SK-N-SH treated with all-trans-retinoic acid at 6 μM for 48 hours (cell line): ENCODE data around the gene ZBTB40.

Experiments used
- ATAC-seq: fragments of 200-7000 bp; cut with Tn5 transposase; 3 replicates; pipeline ENCODE4 v1.9.1; 2020; ENCODE audit warnings: mild to moderate bottlenecking, moderate library complexity
- ARNTL ChIP-seq: fragments of 450-650 bp; formaldehyde crosslinking; IDR thresholded peaks from 2 replicates; pipeline ENCODE4 v1.5.0; 2020; ENCODE audit warnings: low read depth, mild to moderate bottlenecking, moderate library complexity, borderline replicate concordance
- BACH2 ChIP-seq: fragments of 250-450 bp; sonication (Bioruptor Pico); IDR thresholded peaks from 2 replicates; pipeline ENCODE4 v1.9.0; 2021; ENCODE audit warnings: mild to moderate bottlenecking, borderline replicate concordance
- CSDC2 ChIP-seq: fragments of 250-450 bp; sonication (Bioruptor Pico); IDR thresholded peaks from 2 replicates; pipeline ENCODE4 v1.5.0; 2020; ENCODE audit warnings: mild to moderate bottlenecking, moderate library complexity
- ESRRG ChIP-seq: fragments of 250-450 bp; sonication (Bioruptor Pico); IDR thresholded peaks from 2 replicates; pipeline ENCODE4 v1.6.1; 2021; ENCODE audit warnings: mild to moderate bottlenecking
- GLIS3 ChIP-seq: fragments of 250-450 bp; sonication (Bioruptor Pico); IDR thresholded peaks from 2 replicates; pipeline ENCODE4 v1.5.0; 2020; ENCODE audit warnings: mild to moderate bottlenecking, moderate library complexity
- ISL1 ChIP-seq: fragments of 250-450 bp; sonication (Bioruptor Pico); IDR thresholded peaks from 2 replicates; pipeline ENCODE4 v2.1.2; 2022; ENCODE audit warnings: mild to moderate bottlenecking, moderate library complexity
- OSR1 ChIP-seq: fragments of 250-450 bp; sonication (Bioruptor Pico); IDR thresholded peaks from 2 replicates; pipeline ENCODE4 v1.8.0; 2022; ENCODE audit warnings: moderate library complexity, mild to moderate bottlenecking, inconsistent platforms
- PPARA ChIP-seq: fragments of 250-450 bp; sonication (Bioruptor Pico); IDR thresholded peaks from 2 replicates; pipeline ENCODE4 v1.5.0; 2020; ENCODE audit warnings: mild to moderate bottlenecking, borderline replicate concordance
- RARB ChIP-seq: fragments of 250-450 bp; sonication (Bioruptor Pico); IDR thresholded peaks from 2 replicates; pipeline ENCODE4 v1.8.0; 2021; ENCODE audit warnings: mild to moderate bottlenecking, moderate library complexity
- SNAI2 ChIP-seq: fragments of 250-450 bp; sonication (Bioruptor Pico); IDR thresholded peaks from 2 replicates; pipeline ENCODE4 v1.5.0; 2020; ENCODE audit warnings: mild to moderate bottlenecking, moderate library complexity
- TCF4 ChIP-seq: fragments of 250-450 bp; sonication (Bioruptor Pico); IDR thresholded peaks from 2 replicates; pipeline ENCODE4 v1.8.0; 2021; ENCODE audit warnings: mild to moderate bottlenecking, moderate library complexity, borderline replicate concordance
- TOX ChIP-seq: fragments of 250-450 bp; sonication (Bioruptor Pico); IDR thresholded peaks from 2 replicates; pipeline ENCODE4 v1.8.0; 2021; ENCODE audit warnings: mild to moderate bottlenecking, moderate library complexity, borderline replicate concordance
- ZFP3 ChIP-seq: fragments of 250-450 bp; sonication (Bioruptor Pico); IDR thresholded peaks from 2 replicates; pipeline ENCODE4 v1.5.0; 2020; ENCODE audit warnings: mild to moderate bottlenecking, moderate library complexity
- ZFP30 ChIP-seq: fragments of 450-650 bp; formaldehyde crosslinking; IDR thresholded peaks from 2 replicates; pipeline ENCODE4 v1.5.0; 2022; ENCODE audit warnings: mild to moderate bottlenecking, moderate library complexity
- ZNF70 ChIP-seq: fragments of 450-650 bp; formaldehyde crosslinking; IDR thresholded peaks from 2 replicates; pipeline ENCODE4 v1.5.0; 2020; ENCODE audit warnings: mild to moderate bottlenecking, moderate library complexity
- TF ChIP-seq, protein P1 (sequence below): fragments of 250-450 bp; sonication (Bioruptor Pico); IDR thresholded peaks from 2 replicates; pipeline ENCODE4 v1.8.0; 2021; ENCODE audit warnings: low read depth, mild to moderate bottlenecking, moderate library complexity, borderline replicate concordance
- TF ChIP-seq, protein P2 (sequence below): fragments of 250-450 bp; sonication (Bioruptor Pico); IDR thresholded peaks from 2 replicates; pipeline ENCODE4 v1.5.1; 2020; ENCODE audit warnings: low read depth, mild to moderate bottlenecking, moderate library complexity
- TF ChIP-seq, protein P3 (sequence below): fragments of 250-450 bp; sonication (Bioruptor Pico); IDR thresholded peaks from 2 replicates; pipeline ENCODE4 v1.5.0; 2020; ENCODE audit warnings: mild to moderate bottlenecking, moderate library complexity

ZBTB40 gene

DNA sequence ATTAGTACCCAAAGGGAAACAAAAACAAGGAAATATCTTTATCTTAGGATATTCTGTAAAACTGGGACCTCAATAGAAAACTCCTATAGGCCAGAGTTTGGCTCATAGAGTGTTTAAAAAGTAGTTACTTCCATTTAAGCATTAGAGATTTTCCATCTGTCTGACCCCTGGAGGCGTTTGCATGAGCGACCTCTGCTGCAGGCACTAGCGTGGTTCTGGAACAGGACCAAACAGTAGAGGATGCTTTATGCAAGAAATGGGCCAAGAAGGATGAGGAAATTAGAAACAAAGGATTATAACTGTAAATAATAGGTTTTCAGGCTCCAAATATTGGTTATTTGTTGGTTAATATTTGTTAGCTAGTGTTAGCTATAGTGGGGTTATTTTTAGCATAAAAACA lies 5.7 kb downstream of the ZBTB40 start:
- ATAC-seq: no peak

DNA sequence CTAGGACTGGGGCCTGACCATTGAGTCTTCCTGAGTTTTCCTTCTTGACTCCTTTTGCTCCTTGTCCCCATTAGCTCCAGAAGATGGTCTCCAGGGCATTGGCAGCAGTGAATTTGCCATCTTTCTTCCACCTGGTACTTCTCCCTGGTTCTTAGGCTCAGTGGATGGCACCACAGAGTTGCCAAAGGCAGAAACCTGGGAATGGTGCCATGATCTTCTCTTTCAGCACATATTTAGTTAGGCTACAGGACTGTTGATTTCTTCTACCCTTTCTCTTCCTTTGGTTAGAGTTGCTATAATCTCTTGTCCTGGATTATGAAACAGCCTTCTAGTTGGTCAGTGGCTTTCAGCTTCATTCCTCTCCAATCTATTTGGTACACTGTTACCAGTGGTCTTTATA lies 6.2 kb downstream of the ZBTB40 start:
- ATAC-seq: no peak
- no peak for TF ChIP-seq TCF4 (CRISPR knock-in tag)
- TF ChIP-seq, protein P1, sequence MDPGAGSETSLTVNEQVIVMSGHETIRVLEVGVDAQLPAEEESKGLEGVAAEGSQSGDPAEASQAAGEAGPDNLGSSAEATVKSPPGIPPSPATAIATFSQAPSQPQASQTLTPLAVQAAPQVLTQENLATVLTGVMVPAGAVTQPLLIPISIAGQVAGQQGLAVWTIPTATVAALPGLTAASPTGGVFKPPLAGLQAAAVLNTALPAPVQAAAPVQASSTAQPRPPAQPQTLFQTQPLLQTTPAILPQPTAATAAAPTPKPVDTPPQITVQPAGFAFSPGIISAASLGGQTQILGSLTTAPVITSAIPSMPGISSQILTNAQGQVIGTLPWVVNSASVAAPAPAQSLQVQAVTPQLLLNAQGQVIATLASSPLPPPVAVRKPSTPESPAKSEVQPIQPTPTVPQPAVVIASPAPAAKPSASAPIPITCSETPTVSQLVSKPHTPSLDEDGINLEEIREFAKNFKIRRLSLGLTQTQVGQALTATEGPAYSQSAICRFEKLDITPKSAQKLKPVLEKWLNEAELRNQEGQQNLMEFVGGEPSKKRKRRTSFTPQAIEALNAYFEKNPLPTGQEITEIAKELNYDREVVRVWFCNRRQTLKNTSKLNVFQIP (CRISPR knock-in tag): no peak
- TF ChIP-seq, protein P2, sequence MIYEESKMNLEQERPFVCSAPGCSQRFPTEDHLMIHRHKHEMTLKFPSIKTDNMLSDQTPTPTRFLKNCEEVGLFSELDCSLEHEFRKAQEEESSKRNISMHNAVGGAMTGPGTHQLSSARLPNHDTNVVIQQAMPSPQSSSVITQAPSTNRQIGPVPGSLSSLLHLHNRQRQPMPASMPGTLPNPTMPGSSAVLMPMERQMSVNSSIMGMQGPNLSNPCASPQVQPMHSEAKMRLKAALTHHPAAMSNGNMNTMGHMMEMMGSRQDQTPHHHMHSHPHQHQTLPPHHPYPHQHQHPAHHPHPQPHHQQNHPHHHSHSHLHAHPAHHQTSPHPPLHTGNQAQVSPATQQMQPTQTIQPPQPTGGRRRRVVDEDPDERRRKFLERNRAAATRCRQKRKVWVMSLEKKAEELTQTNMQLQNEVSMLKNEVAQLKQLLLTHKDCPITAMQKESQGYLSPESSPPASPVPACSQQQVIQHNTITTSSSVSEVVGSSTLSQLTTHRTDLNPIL (CRISPR knock-in tag): no peak
- TF ChIP-seq, protein P3, sequence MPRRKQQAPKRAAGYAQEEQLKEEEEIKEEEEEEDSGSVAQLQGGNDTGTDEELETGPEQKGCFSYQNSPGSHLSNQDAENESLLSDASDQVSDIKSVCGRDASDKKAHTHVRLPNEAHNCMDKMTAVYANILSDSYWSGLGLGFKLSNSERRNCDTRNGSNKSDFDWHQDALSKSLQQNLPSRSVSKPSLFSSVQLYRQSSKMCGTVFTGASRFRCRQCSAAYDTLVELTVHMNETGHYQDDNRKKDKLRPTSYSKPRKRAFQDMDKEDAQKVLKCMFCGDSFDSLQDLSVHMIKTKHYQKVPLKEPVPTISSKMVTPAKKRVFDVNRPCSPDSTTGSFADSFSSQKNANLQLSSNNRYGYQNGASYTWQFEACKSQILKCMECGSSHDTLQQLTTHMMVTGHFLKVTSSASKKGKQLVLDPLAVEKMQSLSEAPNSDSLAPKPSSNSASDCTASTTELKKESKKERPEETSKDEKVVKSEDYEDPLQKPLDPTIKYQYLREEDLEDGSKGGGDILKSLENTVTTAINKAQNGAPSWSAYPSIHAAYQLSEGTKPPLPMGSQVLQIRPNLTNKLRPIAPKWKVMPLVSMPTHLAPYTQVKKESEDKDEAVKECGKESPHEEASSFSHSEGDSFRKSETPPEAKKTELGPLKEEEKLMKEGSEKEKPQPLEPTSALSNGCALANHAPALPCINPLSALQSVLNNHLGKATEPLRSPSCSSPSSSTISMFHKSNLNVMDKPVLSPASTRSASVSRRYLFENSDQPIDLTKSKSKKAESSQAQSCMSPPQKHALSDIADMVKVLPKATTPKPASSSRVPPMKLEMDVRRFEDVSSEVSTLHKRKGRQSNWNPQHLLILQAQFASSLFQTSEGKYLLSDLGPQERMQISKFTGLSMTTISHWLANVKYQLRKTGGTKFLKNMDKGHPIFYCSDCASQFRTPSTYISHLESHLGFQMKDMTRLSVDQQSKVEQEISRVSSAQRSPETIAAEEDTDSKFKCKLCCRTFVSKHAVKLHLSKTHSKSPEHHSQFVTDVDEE (CRISPR knock-in tag): no peak
- TF ChIP-seq ESRRG (CRISPR knock-in tag): no peak
- TF ChIP-seq RARB: no peak
- no peak for TF ChIP-seq CSDC2 (CRISPR knock-in tag)
- TF ChIP-seq BACH2 (CRISPR knock-in tag): no peak
- no peak for TF ChIP-seq ARNTL (CRISPR knock-in tag)
- TF ChIP-seq ISL1 (CRISPR knock-in tag): no peak
- no peak for TF ChIP-seq PPARA (CRISPR knock-in tag)
- TF ChIP-seq GLIS3 (CRISPR knock-in tag): no peak
- TF ChIP-seq TOX (CRISPR knock-in tag): no peak
- no peak for TF ChIP-seq OSR1 (CRISPR knock-in tag)

More for the DNA sequence above, 5.7 kb downstream of the ZBTB40 start:
- no peak for TF ChIP-seq TOX (CRISPR knock-in tag)
- TF ChIP-seq ZNF70: peak; percentile 94

DNA sequence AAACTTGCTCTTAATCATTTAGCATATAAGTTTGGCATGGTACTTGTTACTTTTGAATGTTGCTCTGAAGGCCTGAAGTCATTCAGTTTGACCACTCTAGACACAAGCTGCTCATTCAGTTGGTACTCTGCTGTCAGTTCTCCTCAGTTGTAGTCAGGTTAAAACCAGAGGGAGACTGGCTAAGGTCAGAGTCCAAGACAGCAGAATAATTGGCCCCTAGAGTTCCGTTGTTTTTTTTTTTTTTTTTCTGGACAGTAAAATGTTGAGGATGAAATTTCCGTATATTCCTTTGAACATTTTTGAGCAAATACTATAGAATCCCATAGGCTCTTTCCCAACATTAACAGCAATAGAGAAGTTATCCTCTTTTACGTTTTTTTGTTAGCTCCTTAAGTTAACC lies 9.4 kb downstream of the ZBTB40 start:
- TF ChIP-seq ZFP3 (CRISPR knock-in tag) (no peak), ZNF70 (no peak), GLIS3 (CRISPR knock-in tag) (no peak), BACH2 (CRISPR knock-in tag) (no peak)
- TF ChIP-seq, protein P1 (CRISPR knock-in tag): no peak
- ATAC-seq: no peak

DNA sequence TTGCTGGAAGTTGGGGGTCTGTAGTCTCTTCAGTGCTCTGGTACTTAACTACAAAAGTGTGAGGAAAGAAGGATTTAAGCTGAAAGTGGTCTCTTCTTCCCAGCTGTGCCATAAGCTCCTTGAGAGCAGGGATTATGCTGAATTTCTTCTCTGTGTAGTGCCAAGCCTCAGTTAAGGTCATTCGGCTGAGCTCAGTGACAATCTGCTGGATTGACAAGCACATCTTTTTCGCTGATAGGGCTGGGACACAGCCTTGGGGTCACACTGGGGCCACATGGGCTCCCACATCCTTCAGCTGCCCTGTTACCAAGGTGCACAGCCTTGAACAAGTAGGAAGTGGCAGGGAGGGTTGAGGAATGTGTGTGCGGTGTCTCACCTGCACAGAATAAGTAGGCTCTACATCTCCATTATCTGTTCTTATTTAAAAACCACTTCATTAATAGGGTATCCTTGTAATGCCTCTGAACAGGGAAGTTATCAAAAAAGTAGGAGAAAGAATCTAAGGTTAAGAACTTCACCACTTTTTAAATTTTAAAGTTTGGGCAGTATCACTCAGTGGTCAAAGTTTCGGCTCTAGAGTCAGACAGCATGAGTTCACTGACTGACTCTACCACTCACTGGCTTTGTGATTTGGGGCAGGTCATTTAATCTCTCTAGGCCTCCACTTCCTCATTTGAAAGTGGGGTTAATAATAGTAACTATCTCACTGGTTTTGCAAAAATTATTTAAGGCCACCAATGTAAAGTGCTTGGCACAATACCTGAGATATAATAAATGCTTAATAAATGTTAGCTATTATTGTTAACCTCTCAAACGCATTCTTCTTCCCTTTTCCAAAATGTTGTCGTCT lies 10.3 kb downstream of the ZBTB40 start:
- no peak for ATAC-seq

More for the DNA sequence above, 10.3 kb downstream of the ZBTB40 start:
- TF ChIP-seq, protein P1 (CRISPR knock-in tag): no peak
- TF ChIP-seq OSR1 (CRISPR knock-in tag) (no peak), RARB (no peak), GLIS3 (CRISPR knock-in tag) (no peak), SNAI2 (CRISPR knock-in tag) (no peak), CSDC2 (CRISPR knock-in tag) (no peak), ZFP30 (CRISPR knock-in tag) (no peak), ZNF70 (no peak)
